GM23338 (cell line): Measurements from ENCODE around the gene CYP1B1. TPM values are rescaled to one million over a fixed set of nuclear protein-coding genes. Genes with fewer than 3 reads are reported as not detected.
"Not testable (repeated sequence)": the region's sequence is repeated elsewhere in the genome, so short reads cannot be mapped to it uniquely, and the experiment has no call there.

Experiments
- ATAC-seq: fragments of 200-7000 bp; cut with Tn5 transposase; 3 replicates; pipeline ENCODE4 v1.9.1; 2020
- DNase-seq: peaks from one replicate; pipeline ENCODE4 v3.0.0-alpha.2; 2015; ENCODE audit warnings: low spot score
- H2AFZ ChIP-seq: fragments of 200-600 bp; sonication (generic); 2 replicates; pipeline ENCODE4 v1.8.0; 2016; ENCODE audit warnings: antibody characterized with exemption, mild to moderate bottlenecking, moderate library complexity
- H3F3A ChIP-seq: fragments of 200-600 bp; sonication (generic); replicated peaks from 2 replicates; pipeline ENCODE4 v1.8.0; 2017; ENCODE audit warnings: antibody characterized with exemption, mixed run types, low read depth
- H3K27ac ChIP-seq: fragments of 200-600 bp; sonication (generic); 2 replicates; pipeline ENCODE4 v1.6.1; 2016; ENCODE audit warnings: low read depth
- H3K27me3 ChIP-seq: fragments of 200-600 bp; sonication (generic); 2 replicates; pipeline ENCODE4 v1.8.0; 2016; ENCODE audit warnings: mild to moderate bottlenecking, mixed run types, moderate library complexity; ENCODE audit not compliant: insufficient read depth
- H3K36me3 ChIP-seq: fragments of 200-600 bp; sonication (generic); 2 replicates; pipeline ENCODE4 v1.8.0; 2016; ENCODE audit warnings: mild to moderate bottlenecking; ENCODE audit not compliant: insufficient read depth
- H3K4me1 ChIP-seq: fragments of 200-600 bp; sonication (generic); 2 replicates; pipeline ENCODE4 v1.8.0; 2016; ENCODE audit warnings: mild to moderate bottlenecking, moderate library complexity; ENCODE audit not compliant: insufficient read depth
- H3K4me2 ChIP-seq: fragments of 200-600 bp; sonication (generic); 2 replicates; pipeline ENCODE4 v1.7.1; 2017; ENCODE audit warnings: mixed run types
- H3K4me3 ChIP-seq: fragments of 200-600 bp; sonication (generic); 2 replicates; pipeline ENCODE4 v1.6.1; 2016; ENCODE audit warnings: mixed run types
- H3K79me2 ChIP-seq: fragments of 200-600 bp; sonication (generic); replicated peaks from 2 replicates; pipeline ENCODE4 v1.8.0; 2017; ENCODE audit warnings: mild to moderate bottlenecking; ENCODE audit not compliant: insufficient read depth
- H3K9me2 ChIP-seq: fragments of 200-600 bp; sonication (generic); 2 replicates; pipeline ENCODE4 v1.8.0; 2017; ENCODE audit not compliant: insufficient read depth
- H4K20me1 ChIP-seq: fragments of 200-600 bp; sonication (generic); replicated peaks from 2 replicates; pipeline ENCODE4 v1.8.0; 2017; ENCODE audit warnings: mild to moderate bottlenecking; ENCODE audit not compliant: insufficient read depth
- H3K27ac Mint-ChIP-seq: 2 replicates; pipeline ENCODE4 v1.8.0; 2020; ENCODE audit warnings: inconsistent platforms, mild to moderate bottlenecking, moderate library complexity, mixed read lengths
- H3K27me3 Mint-ChIP-seq: 3 replicates; pipeline ENCODE4 v1.8.0; 2022; ENCODE audit warnings: low read depth, mild to moderate bottlenecking, moderate library complexity, mixed read lengths, inconsistent platforms; ENCODE audit not compliant: insufficient read depth, poor library complexity
- H3K36me3 Mint-ChIP-seq: 3 replicates; pipeline ENCODE4 v1.8.0; 2021; ENCODE audit warnings: low read depth, mild to moderate bottlenecking, inconsistent platforms, moderate library complexity, mixed read lengths
- H3K4me1 Mint-ChIP-seq: 3 replicates; pipeline ENCODE4 v1.8.0; 2020; ENCODE audit warnings: mild to moderate bottlenecking, inconsistent platforms, mixed read lengths
- H3K4me3 Mint-ChIP-seq: 3 replicates; pipeline ENCODE4 v1.8.0; 2021; ENCODE audit warnings: moderate library complexity, mild to moderate bottlenecking, inconsistent platforms, mixed read lengths
- H3K9me3 Mint-ChIP-seq: 3 replicates; pipeline ENCODE4 v1.8.0; 2020; ENCODE audit warnings: moderate library complexity, mild to moderate bottlenecking, inconsistent platforms, mixed read lengths
- polyA plus RNA-seq: library from polyadenylated mRNA; unstranded; fragments of >200 nt; fragmentation: Nextera tagmentation; extraction: Ambion mirVana; gene quantifications from 2 replicates; pipeline ENCODE4 v1.2.1, GENCODE V29; 2016
- total RNA-seq: library from RNA; depleted of rRNA; stranded (reverse); fragments of >200 nt; shearing (Covaris generic); gene quantifications from 2 replicates; pipeline ENCODE4 v1.2.3, GENCODE V29; 2014
- TF ChIP-seq, protein P1 (sequence below): fragments of 250-450 bp; sonication (Bioruptor Pico); IDR thresholded peaks from 2 replicates; pipeline ENCODE4 v1.5.0; 2020; ENCODE audit warnings: mild to moderate bottlenecking, moderate library complexity

Gene CYP1B1
- total and polyA plus RNA-seq, 2 experiments from 2014 or later = 3.3 to 6.2 TPM

DNA sequence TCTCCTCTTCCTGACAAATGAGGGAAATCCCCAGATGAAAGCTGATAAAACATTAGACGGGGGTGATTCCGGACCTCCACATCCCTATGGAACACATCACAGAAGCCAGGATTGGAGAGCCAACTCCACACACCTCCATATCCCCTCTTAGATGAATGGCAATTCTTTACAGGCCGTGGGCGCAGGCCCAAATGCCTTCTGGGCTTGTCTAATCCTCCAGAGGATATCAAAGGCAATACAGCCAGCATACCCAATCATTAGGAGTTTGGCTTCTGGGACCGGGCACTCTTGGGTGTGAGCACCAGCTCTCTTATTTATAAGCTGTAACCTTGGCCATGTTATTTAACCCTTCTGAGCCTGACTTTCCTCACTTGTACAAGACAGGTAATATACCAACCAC, 15.0 kb upstream of the CYP1B1 start (continued):
- TF ChIP-seq, protein P1, sequence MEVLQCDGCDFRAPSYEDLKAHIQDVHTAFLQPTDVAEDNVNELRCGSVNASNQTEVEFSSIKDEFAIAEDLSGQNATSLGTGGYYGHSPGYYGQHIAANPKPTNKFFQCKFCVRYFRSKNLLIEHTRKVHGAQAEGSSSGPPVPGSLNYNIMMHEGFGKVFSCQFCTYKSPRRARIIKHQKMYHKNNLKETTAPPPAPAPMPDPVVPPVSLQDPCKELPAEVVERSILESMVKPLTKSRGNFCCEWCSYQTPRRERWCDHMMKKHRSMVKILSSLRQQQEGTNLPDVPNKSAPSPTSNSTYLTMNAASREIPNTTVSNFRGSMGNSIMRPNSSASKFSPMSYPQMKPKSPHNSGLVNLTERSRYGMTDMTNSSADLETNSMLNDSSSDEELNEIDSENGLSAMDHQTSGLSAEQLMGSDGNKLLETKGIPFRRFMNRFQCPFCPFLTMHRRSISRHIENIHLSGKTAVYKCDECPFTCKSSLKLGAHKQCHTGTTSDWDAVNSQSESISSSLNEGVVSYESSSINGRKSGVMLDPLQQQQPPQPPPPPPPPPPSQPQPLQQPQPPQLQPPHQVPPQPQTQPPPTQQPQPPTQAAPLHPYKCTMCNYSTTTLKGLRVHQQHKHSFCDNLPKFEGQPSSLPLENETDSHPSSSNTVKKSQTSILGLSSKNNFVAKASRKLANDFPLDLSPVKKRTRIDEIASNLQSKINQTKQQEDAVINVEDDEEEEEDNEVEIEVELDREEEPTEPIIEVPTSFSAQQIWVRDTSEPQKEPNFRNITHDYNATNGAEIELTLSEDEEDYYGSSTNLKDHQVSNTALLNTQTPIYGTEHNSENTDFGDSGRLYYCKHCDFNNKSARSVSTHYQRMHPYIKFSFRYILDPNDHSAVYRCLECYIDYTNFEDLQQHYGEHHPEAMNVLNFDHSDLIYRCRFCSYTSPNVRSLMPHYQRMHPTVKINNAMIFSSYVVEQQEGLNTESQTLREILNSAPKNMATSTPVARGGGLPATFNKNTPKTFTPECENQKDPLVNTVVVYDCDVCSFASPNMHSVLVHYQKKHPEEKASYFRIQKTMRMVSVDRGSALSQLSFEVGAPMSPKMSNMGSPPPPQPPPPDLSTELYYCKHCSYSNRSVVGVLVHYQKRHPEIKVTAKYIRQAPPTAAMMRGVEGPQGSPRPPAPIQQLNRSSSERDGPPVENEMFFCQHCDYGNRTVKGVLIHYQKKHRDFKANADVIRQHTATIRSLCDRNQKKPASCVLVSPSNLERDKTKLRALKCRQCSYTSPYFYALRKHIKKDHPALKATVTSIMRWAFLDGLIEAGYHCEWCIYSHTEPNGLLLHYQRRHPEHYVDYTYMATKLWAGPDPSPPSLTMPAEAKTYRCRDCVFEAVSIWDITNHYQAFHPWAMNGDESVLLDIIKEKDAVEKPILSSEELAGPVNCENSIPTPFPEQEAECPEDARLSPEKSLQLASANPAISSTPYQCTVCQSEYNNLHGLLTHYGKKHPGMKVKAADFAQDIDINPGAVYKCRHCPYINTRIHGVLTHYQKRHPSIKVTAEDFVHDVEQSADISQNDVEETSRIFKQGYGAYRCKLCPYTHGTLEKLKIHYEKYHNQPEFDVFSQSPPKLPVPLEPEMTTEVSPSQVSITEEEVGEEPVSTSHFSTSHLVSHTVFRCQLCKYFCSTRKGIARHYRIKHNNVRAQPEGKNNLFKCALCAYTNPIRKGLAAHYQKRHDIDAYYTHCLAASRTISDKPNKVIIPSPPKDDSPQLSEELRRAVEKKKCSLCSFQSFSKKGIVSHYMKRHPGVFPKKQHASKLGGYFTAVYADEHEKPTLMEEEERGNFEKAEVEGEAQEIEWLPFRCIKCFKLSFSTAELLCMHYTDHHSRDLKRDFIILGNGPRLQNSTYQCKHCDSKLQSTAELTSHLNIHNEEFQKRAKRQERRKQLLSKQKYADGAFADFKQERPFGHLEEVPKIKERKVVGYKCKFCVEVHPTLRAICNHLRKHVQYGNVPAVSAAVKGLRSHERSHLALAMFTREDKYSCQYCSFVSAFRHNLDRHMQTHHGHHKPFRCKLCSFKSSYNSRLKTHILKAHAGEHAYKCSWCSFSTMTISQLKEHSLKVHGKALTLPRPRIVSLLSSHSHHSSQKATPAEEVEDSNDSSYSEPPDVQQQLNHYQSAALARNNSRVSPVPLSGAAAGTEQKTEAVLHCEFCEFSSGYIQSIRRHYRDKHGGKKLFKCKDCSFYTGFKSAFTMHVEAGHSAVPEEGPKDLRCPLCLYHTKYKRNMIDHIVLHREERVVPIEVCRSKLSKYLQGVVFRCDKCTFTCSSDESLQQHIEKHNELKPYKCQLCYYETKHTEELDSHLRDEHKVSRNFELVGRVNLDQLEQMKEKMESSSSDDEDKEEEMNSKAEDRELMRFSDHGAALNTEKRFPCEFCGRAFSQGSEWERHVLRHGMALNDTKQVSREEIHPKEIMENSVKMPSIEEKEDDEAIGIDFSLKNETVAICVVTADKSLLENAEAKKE (CRISPR knock-in tag) = no peak

DNA sequence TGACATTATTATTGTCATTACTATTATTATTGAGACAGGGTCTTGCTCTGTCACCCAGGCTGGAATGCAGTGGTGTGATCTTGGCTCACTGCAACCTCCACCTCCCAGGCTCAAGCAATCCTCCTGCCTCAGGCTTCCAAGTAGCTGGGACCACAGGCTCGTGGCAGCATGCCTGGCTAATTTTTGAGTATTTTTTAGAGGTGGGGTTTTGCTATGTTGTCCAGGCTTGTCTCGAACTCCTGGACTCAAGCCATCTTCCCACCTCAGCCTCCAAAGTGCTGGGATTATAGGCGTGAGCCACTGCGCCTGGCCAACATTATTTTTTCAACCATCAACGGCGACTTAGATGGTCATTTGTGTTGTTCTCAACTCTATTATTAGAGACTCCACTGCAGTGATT, 14.3 kb upstream of the CYP1B1 start:
- peaks cover 29% of the 10 kb centered on the region for H3K27me3 Mint-ChIP-seq
- not testable (repeated sequence) for H3K36me3 ChIP-seq, H3K27ac ChIP-seq, H3K9me2 ChIP-seq, H3K36me3 Mint-ChIP-seq, H3K27ac Mint-ChIP-seq, H3K4me3 Mint-ChIP-seq, H3F3A ChIP-seq, H3K4me2 ChIP-seq, H3K9me3 Mint-ChIP-seq, H4K20me1 ChIP-seq, H3K4me3 ChIP-seq, H3K79me2 ChIP-seq, DNase-seq, H2AFZ ChIP-seq, ATAC-seq
- peaks cover 36% of the 10 kb centered on the region for H3K4me1 ChIP-seq
- H3K4me1 Mint-ChIP-seq = peaks cover 44% of the 10 kb centered on the region
- H3K27me3 ChIP-seq = peaks cover 21% of the 10 kb centered on the region

DNA sequence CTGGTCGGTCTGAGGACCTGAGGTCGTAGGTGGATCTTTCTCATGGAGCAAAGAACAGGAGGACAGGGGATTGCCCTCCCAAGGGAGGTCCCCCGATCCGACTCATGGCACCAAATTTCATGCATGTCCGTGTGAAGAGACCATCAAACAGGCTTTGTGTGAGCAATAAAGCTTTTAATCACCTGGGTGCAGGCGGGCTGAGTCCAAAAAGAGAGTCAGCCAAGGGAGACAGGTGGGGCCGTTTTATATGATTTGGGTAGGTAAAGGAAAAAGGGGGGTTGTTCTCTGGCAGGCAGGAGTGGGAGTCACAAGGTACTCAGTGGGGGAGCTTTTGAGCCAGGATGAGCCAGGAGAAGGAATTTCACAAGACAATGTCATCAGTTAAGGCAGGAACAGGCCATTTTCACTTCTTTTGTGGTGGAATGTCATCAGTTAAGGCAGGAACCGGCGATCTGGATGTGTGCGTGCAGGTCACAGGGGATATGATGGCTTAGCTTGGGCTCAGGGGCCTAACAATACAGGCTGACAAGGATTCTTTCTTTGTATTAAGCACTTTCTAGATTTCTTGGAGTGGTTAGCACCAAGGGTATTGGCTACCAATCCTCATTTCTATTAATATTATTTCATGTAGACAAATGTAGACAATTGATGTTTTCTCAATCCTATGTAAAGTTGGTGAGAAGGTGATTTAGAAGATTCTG, 10.2 kb upstream of the CYP1B1 start:
- not testable (repeated sequence) for H3F3A ChIP-seq, H3K27ac Mint-ChIP-seq, H3K27me3 ChIP-seq, H2AFZ ChIP-seq, H3K9me2 ChIP-seq, H3K36me3 Mint-ChIP-seq, H3K9me3 Mint-ChIP-seq, H4K20me1 ChIP-seq, H3K79me2 ChIP-seq, DNase-seq, ATAC-seq, H3K27ac ChIP-seq, H3K4me3 Mint-ChIP-seq, H3K4me1 ChIP-seq, H3K36me3 ChIP-seq, H3K4me3 ChIP-seq
- Mint-ChIP-seq H3K4me1 (peaks cover 51% of the 10 kb centered on the region), H3K27me3 (peaks cover 19% of the 10 kb centered on the region)
- H3K4me2 ChIP-seq = 0 out of 2 replicates have a peak overlapping the region, but pooled peaks have one; percentile 27

DNA sequence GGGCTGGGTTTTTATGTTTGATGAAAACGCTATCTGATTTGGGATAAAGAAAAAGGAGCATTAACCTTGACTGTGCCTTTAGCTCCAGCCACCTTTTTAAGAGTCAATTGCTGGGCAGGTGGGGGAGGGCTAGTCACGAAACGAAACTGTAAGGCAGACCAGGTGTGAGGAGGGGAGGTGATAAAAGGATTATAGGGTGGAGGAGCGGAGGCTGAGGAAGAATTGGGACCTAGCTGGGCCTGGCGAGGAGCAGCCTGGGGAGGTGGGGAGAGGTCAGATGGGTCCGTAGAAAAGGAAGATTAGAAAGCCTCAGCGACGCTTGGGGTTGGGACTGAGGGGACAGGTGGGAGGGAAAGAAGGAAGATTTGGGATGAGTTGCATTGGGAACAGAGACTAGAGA, 8.6 kb upstream of the CYP1B1 start:
- not testable (repeated sequence) for H3K9me2 ChIP-seq, H3K27ac ChIP-seq, H3K4me3 Mint-ChIP-seq, H3K4me3 ChIP-seq, DNase-seq, H3K36me3 Mint-ChIP-seq, H3F3A ChIP-seq, H4K20me1 ChIP-seq, H3K36me3 ChIP-seq, H3K27ac Mint-ChIP-seq, H3K9me3 Mint-ChIP-seq, H3K27me3 ChIP-seq, H2AFZ ChIP-seq, H3K79me2 ChIP-seq, ATAC-seq
- Mint-ChIP-seq H3K27me3 (peaks cover 24% of the 10 kb centered on the region), H3K4me1 (peaks cover 66% of the 10 kb centered on the region)
- Histone ChIP-seq H3K4me2 (0 out of 2 replicates have a peak overlapping the region, but pooled peaks have one; percentile 27), H3K4me1 (peaks cover 23% of the 10 kb centered on the region)

DNA sequence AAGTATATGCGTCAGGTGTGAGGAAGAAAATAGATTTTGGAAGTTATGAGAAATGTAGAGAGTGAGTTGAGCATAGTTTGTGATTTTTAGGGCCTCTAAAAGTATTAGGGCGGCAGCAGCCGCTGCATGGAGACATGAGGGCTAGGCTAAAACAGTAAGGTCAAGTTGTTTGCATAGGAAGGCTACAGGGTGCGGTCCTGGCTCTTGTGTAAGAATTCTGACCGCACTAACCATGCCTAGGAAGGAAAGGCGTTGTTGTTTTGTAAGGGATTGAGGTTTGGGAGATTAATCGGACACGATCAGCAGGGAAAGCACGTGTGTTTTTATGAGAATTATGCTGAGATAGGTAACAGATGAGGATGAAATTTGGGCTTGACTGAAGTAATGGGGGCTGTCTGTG, 6.8 kb upstream of the CYP1B1 start:
- peaks cover 77% of the 10 kb centered on the region for H3K4me1 Mint-ChIP-seq
- ATAC-seq, H3K27ac Mint-ChIP-seq: not testable (repeated sequence)

More for the DNA sequence above, 6.8 kb upstream of the CYP1B1 start:
- H3K4me3 Mint-ChIP-seq, H4K20me1 ChIP-seq, H2AFZ ChIP-seq, H3K9me2 ChIP-seq, H3K4me2 ChIP-seq, H3F3A ChIP-seq, H3K9me3 Mint-ChIP-seq, H3K79me2 ChIP-seq, H3K27ac ChIP-seq, H3K4me3 ChIP-seq, DNase-seq, H3K36me3 ChIP-seq, H3K36me3 Mint-ChIP-seq: not testable (repeated sequence)
- Histone ChIP-seq H3K27me3 (peaks cover 12% of the 10 kb centered on the region), H3K4me1 (peaks cover 41% of the 10 kb centered on the region)
- peaks cover 30% of the 10 kb centered on the region for H3K27me3 Mint-ChIP-seq
